GM21529 (cell line): ENCODE measurements around the gene HMGCS1.
"Not testable (repeated sequence)": the region's sequence is repeated elsewhere in the genome, so short reads cannot be mapped to it uniquely, and the experiment has no call there.

Experiments used
- ATAC-seq: cut with Tn5 transposase; IDR thresholded peaks from one replicate; pipeline ENCODE4 v1.9.1; 2021; ENCODE audit not compliant: unreplicated experiment

The HMGCS1 gene

DNA sequence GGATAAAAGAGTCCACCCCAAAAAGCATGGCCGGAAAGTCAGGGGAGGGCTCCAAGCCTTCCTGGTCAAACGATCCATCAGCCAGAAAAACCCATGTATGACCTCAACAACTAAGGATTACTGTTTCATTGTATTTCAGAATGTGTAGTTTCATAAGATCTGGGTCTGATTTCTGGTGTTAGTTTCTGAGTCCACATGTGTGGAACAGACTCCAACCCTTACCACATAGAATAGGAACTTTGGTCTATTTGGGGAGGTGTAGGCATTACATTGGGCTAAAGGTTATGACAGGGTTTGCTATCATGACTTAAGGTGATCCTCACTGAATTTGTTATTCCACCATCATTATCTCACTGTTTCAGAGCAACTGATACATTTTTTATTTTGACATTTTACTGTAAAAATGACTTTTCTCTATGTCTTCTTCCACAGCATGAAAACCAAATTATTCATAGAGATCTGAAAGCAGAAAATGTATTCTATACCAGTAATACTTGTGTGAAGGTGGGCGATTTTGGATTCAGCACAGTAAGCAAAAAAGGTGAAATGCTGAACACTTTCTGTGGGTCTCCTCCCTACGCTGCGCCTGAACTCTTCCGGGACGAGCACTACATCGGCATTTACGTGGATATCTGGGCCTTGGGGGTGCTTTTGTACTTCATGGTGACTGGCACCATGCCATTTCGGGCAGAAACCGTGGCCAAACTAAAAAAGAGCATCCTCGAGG is 33.5 kb downstream of the HMGCS1 start:
- no peak for ATAC-seq

- no peak for ATAC-seq
These were observed 37.8 kb downstream of the HMGCS1 start for GRCh38 chr5:43275391-43275790.

GRCh38 chr5:43274435-43275114 is 38.6 kb downstream of the HMGCS1 start:
- no peak for ATAC-seq

GRCh38 chr5:43273552-43273951 is 39.7 kb downstream of the HMGCS1 start:
- no peak for ATAC-seq

GRCh38 chr5:43270645-43271044 is 42.6 kb downstream of the HMGCS1 start:
- no peak for ATAC-seq

DNA sequence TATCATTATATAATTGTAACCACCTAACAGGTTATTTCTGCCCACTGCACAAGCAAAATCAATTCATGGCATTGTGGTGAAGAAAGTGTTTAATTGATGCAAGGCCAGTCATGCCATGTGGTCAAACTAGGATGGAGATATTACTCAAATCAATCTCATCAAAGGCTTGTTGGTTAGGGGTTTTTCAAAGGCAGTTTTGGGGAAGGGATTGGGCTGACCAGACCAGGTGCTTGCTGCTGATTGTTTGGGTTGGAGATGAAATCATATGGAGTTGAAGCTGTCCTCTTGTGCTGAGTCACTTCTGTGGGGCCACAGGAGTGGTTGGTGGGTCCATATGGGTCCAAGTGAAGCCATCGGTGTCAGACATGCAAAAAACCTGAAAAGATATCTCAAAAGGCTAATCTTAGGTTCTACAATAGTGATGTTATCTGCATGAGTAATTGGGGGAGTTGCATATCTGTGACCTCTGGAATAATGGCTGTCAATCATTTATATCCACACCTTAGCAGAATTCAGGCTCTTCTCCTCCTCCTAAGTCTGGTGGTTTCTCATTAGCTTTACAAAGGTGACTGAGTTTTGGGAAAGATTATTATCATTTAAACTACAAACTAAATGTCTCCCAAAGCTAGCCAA is 44.9 kb downstream of the HMGCS1 start:
- ATAC-seq, result peak; percentile 62

GRCh38 chr5:43262269-43262668 is 50.9 kb downstream of the HMGCS1 start:
- ATAC-seq, result not testable (repeated sequence)

DNA sequence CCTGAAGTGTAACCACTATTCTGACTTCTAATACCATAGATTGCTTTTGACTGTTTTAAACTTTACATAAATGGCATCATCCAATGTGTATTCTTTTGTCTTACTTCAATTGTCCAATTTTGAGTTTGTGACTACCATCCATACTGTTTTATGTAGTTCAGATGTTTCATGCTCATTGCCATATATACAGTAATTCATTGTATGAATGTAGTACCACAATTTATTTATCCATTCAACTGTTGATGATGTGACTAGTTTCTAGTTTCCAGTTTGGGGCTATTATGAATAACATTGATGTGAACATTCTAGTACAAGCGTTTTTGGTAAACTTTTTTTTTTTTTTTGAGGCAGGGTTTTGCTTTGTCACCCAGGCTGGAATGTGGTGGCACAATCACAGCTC is 55.1 kb downstream of the HMGCS1 start:
- no peak for ATAC-seq

- ATAC-seq, result peak; percentile 45
These were observed 56.8 kb downstream of the HMGCS1 start for GRCh38 chr5:43256261-43256966.

DNA sequence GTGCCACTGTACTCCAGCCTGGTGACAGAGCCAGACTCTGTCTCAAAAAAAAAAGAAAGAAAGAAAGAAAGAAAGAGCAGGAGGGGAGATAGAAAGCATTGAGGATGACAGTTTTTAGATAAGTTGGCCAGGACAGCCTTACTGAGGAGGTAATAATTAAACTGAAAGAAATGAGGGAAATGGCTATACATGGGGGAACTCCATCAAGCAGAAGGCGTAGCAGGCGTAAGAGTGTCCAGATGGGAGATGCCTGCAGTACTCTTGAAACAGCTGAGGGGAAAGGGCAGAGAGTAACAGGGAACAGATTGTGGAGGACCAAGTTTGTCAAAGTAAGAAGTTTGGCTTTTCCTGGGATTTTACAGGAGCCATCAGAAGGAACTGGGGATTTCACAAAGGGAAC is 57.5 kb downstream of the HMGCS1 start:
- ATAC-seq, result peak; percentile 56

- no peak for ATAC-seq
These were observed 61.5 kb downstream of the HMGCS1 start for GRCh38 chr5:43251754-43252153.

- ATAC-seq, result peak; percentile 72
These were observed 67.4 kb downstream of the HMGCS1 start for GRCh38 chr5:43245724-43246385.

- peak; percentile 53 for ATAC-seq
These were observed 68.2 kb downstream of the HMGCS1 start for GRCh38 chr5:43244823-43245565.

DNA sequence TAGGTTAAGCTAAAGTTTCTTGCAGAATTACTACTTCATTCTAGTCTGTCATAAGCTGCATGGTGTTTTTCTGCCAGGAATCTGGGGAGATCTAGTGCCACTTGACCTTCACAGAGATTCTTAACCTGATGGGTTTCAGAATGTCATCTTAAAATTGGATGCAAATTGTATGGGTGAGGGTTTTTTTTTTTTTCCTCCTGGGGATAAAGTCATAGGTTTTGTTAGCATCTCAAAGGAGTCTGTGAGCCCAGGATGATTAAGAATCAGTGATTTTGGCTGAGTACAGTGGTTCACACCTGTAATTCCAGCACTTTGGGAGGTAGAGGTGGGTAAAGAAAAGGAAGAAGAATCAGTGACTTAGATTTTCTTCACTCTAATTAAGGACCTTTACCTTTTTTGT is 69.9 kb downstream of the HMGCS1 start:
- ATAC-seq, result no peak

DNA sequence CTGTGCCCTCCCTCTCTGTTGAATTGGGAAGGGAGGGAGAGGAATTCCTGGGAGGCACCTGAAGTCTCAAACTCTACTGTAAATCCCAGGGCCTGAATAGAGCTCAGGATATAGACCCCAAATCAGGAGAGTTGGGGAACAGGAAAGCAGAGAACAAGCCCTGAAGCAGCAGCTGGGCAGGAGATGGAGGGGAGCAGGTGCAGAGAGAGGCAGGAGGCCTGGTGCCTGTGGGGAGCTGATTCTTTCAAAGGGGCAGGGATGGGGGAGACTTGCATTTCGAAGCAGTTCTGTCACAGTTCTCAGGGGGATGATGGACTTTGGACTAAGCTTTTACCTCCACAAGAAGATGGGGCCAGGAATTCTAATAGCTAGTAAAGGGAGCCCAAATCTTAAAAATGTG is 71.0 kb downstream of the HMGCS1 start:
- no peak for ATAC-seq
